ENCODE data around the gene NRG4. TPM values are rescaled to one million over a fixed set of nuclear protein-coding genes. Genes with fewer than 3 reads are reported as not detected.

The NRG4 gene
- total and polyA plus RNA-seq, 9 of the 15 experiments (the other 6 are each of a cell fraction or from before 2014, with no cell fraction given): 0.33 to 2.5 (median 0.76) TPM

DNA sequence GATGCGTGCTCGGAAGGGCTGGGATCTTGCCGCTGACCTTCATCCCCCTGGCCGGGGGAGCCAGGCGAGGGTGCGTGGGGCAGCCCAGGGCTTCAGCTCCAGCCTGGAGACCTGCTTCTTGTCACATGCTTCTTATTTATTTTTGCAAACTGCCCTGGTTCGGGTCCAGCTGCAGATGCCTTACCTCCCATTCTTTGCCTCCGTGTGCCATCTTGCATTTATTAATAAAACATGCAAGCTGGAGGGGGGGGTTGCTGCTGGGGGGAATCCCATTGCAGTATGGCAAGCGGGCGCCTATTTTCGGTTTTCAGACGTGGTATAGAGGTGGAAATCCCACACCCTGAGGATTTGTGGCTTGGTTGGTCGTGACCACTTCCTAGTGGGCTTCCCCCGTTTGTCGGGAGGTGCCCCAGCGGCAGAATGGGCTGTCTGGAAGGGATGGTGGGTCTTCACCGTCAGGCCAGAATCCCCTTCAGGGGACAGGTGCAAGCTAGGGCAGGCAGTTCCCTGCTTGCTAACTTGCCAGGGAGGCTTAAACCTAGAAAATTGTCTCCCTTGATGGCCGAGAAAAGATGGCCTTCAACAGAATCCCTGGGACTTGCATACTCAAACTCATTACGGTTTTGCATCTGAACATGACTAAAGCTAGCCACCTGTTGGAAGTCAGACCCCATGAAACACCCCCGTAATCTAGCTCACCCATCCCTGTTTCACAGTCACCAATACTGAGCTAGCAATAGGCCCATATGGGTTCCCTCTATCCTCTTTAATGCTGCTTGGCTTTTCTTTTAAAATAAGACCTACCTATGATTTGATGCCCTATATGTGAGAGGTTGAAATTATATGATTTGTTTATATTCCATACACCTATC is 48.1 kb upstream of the NRG4 start (continued):
- TF ChIP-seq, protein P1, sequence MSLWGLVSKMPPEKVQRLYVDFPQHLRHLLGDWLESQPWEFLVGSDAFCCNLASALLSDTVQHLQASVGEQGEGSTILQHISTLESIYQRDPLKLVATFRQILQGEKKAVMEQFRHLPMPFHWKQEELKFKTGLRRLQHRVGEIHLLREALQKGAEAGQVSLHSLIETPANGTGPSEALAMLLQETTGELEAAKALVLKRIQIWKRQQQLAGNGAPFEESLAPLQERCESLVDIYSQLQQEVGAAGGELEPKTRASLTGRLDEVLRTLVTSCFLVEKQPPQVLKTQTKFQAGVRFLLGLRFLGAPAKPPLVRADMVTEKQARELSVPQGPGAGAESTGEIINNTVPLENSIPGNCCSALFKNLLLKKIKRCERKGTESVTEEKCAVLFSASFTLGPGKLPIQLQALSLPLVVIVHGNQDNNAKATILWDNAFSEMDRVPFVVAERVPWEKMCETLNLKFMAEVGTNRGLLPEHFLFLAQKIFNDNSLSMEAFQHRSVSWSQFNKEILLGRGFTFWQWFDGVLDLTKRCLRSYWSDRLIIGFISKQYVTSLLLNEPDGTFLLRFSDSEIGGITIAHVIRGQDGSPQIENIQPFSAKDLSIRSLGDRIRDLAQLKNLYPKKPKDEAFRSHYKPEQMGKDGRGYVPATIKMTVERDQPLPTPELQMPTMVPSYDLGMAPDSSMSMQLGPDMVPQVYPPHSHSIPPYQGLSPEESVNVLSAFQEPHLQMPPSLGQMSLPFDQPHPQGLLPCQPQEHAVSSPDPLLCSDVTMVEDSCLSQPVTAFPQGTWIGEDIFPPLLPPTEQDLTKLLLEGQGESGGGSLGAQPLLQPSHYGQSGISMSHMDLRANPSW (CRISPR knock-in tag; IDR thresholded peaks at IDR 0.05): no peak

GRCh38 chr15:76059320-76060117 is 47.3 kb upstream of the NRG4 start, which contains the start of gene TMEM266:
TSS of gene TMEM266 (plus strand) at chr15:76059985. CDS start at chr15:76134264, 74,279 bp downstream.
- ChIA-PET POLR2A (no interaction called here), CTCF (ENCODE audit: low intra/inter-chr PET ratio) (interaction anchor here (0.6 to 3.5 kb wide), 2 partner anchors 79 to 137 kb away, joined by 3 to 30 read pairs; no protein-coding TSS in a partner anchor)
- no peak for FAIRE-seq
- Histone ChIP-seq H3K27me3 (ENCODE audit: control insufficient read depth in 2 of 2, insufficient read depth in 2 of 2, low read length in 2 of 2) (peaks cover 34 to 38% of the 10 kb centered on the region in 2 experiments), H3K4me2 (ENCODE audit: insufficient read depth, low read length) (peak within 1 kb of the TSS; percentile 59), H3K4me1 (replicated peaks in 1 of 2; ENCODE audit: control insufficient read depth in 2 of 2, insufficient read depth in 2 of 2, low read length in 2 of 2) (peaks cover 0 to 10% of the 10 kb centered on the region in 2 experiments; a peak in 3 of 5 replicates), H3K27ac (ENCODE audit: extremely low read depth, low read depth, low read length) (no peak within 1 kb of the TSS), H4K20me1 (replicated peaks; ENCODE audit: control insufficient read depth, insufficient read depth, low read length) (peaks cover 8% of the 10 kb centered on the region; the same call in 1 of the 2 replicates), H3K4me3 (peak within 1 kb of the TSS; percentile 38), H3K9me3 (replicated peaks; ENCODE audit: control insufficient read depth, insufficient read depth, low read depth, low read length) (no peaks in the 10 kb centered on the region), H3K9me1 (ENCODE audit: control insufficient read depth, insufficient read depth, low read length) (no peaks in the 10 kb centered on the region), H3K36me3 (ENCODE audit: control insufficient read depth, insufficient read depth, low read length) (no peaks in the 10 kb centered on the region), H2AFZ (ENCODE audit: low read depth, low read length) (peak within 1 kb of the TSS; percentile 61), H3K79me2 (ENCODE audit: control insufficient read depth, insufficient read depth, low read length) (no peaks in the 10 kb centered on the region), H3K9ac (ENCODE audit: insufficient read depth in 1 of 2, low read depth in 2 of 2, low read length in 2 of 2) (peak within 1 kb of the TSS in 1 of 2 experiments; percentile 80; a peak in 2 of 4 replicates)
- no TSS peak for BruUV-seq (replicated peaks)
- in situ Hi-C loops (cut with MboI): loop anchor here (5.0 kb wide), 1 partner anchor 83 kb away; no protein-coding TSS in a partner anchor
- peak; percentile 47 to 94 (median 82) for DNase-seq (ENCODE audit: extremely low read depth in 1 of 4, low spot score in 3 of 4)
- intact Hi-C loops (cut with micrococcal nuclease): loop anchor here (10.0 kb wide), 2 partner anchors 245 to 275 kb away; no protein-coding TSS in a partner anchor
- peak; percentile 65 for ATAC-seq
- no peak for TF ChIP-seq RBM14 (IDR thresholded peaks at IDR 0.05; ENCODE audit: borderline replicate concordance, insufficient read depth, low read depth, low read length)
- TF ChIP-seq ZNF124 (CRISPR knock-in tag; IDR thresholded peaks at IDR 0.05): no peak
- no peak for TF ChIP-seq LARP7 (IDR thresholded peaks at IDR 0.05)
- 0 out of 2 replicates have a peak, but pooled peaks have one; percentile 8 for TF ChIP-seq ZBTB7A (IDR thresholded peaks at IDR 0.05; ENCODE audit: borderline replicate concordance, control insufficient read depth, low read depth, low read length)
- TF ChIP-seq, protein P2, sequence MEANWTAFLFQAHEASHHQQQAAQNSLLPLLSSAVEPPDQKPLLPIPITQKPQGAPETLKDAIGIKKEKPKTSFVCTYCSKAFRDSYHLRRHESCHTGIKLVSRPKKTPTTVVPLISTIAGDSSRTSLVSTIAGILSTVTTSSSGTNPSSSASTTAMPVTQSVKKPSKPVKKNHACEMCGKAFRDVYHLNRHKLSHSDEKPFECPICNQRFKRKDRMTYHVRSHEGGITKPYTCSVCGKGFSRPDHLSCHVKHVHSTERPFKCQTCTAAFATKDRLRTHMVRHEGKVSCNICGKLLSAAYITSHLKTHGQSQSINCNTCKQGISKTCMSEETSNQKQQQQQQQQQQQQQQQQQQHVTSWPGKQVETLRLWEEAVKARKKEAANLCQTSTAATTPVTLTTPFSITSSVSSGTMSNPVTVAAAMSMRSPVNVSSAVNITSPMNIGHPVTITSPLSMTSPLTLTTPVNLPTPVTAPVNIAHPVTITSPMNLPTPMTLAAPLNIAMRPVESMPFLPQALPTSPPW (CRISPR knock-in tag; IDR thresholded peaks at IDR 0.05): peak; percentile 61
- no peak for TF ChIP-seq ZFPM2 (CRISPR knock-in tag; IDR thresholded peaks at IDR 0.05)
- TF ChIP-seq ZNF23 (CRISPR knock-in tag; IDR thresholded peaks at IDR 0.05): no peak
- WGBS (ENCODE audit: insufficient coverage, low coverage, missing lambda C conversion rate): 4% methylated on average over 25 of the region's 107 CpGs
